NCI-H345 (cell line): ENCODE measurements around the gene HMG20B.

Experiments
- DNase-seq: peaks from one replicate; lab custom pipeline; 2025; lab: John Stamatoyannopoulos, UW

Gene HMG20B

DNA sequence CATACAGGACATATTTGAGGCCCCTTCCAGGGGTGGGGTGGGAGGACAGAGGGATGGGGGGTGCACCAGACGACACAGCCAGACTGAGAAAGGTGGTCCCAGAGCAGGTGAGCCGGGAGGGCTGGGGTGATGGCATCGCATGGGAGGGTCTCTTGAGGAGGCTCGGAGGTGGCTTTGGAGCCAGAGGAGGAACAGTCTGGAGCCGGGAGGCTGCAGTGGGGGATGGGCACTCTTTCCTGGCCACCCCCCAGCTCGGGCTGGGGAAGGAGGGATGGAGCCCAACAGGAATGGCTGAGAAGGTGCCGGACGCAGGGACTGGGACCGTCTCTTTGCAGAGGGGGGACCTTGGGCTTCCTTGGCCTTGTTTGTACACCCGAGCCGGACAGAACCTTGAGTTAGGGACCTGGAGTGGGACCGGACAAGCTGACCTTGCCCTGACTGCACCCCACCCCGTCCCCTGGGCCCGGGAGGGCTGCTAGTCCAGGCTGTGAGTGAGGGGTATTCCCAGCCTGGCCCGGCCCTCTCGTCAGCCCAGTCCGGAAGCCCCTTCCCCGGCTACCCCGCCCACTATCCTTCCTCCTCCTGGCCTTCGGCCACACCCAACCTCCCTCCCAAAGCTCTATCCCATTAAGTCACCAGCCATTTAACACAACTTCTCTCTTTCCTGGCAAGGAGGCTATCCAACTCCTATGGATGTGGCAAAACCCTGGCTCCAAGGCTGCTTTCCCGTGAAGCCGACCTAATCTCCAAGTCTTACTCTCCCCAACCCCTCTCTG is 34.7 kb downstream of the HMG20B start:
- no peak for DNase-seq

DNA sequence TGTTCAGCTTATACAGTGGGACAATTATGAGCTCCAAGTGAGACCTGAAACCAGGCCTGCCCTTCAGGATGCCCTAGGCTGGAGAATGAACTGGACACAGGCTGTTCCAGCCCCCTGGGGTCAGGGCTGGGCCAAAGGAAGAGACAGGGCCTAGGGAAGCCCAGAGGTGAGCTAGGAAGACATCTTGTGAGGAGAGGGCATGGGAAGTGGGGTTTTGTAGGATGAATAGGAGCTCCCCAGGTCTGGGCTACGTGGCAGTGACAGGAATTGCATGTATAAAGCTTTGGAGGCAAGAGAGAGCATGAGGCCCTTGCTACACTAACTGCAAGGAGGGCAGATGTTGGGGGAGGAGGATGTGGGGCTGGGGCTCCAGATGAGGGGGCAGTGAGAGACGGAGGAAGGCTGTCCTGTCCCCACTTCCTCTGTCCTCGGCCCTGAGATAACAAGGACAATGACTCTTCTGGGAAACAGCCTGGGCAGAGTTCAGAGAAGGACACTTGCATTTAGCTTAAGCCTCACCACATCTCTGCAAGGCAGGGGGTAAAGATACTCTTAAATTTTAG is 35.4 kb downstream of the HMG20B start:
- DNase-seq, result no peak

DNA sequence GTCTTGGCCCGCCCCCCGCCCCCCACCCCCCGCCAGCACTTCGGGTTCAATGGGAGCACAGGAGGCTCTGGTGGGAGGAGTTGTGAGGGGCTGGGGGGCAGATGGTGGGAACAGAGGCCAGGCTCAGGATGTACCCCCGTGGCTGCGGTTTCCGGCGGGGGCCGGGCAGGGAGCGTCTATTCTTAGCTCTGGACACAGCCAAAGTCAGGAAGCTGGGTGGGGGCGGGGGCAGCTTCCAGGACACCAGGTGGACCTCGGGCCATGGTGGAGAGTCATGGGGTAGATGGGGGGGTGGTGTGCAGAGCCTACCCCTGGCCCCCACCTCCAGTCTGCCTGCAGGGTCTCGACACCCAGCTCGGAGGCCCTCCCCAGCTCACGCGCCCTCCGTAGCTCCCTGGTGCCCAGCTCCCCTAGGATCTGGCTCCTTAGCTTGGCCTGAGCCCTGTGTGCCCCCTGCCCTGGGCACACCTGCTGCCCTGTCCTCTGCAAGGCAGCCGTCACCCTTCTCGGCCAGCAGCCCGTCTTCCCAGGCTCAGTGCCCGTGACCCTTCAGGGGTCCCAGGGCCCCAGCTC is 36.1 kb downstream of the HMG20B start:
- no peak for DNase-seq

DNA sequence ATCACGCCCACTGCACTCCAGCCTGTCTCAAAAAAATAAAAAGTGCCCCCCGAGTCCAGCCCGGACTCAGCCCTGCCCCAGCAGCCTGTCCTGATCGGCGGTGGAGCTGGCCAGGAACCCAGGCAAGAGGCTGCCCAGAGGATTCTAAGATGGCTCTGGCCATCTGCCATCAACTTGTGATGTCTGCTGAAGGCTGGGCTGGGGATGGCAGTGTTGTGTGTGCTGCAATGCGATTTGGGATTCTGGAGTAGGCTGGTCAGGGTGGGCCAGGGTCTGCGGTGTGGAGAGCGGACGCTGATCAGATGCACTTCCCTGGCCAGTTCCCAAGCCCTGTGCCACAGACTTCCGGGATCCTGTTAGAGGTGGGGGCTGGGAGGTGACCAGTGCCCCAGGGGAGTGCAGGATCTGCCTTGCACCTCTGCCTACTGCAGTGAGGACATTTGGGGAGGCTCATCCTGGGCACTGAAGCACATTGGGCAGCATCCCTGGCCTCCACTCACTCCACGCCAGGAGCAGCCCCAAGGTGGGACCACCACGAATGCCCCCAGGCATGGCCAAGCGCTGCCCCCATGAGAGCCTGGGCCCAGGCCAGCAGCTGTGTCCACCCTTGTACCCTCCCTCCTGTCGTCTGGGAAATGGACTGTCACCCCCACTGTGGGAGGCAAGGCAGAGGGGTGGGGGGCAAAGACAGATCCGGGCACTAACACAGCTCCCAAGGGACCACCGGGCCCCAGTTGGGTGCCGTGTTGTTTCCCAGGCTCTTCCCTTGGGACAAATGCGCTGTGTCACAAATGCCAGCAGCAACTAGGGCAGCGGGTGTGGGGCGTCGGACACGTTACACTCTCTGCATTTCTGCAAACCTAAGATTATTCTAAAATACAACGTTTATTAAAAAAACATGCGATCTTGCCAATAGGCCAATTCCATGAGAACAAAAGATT is 37.3 kb downstream of the HMG20B start:
- no peak for DNase-seq

DNA sequence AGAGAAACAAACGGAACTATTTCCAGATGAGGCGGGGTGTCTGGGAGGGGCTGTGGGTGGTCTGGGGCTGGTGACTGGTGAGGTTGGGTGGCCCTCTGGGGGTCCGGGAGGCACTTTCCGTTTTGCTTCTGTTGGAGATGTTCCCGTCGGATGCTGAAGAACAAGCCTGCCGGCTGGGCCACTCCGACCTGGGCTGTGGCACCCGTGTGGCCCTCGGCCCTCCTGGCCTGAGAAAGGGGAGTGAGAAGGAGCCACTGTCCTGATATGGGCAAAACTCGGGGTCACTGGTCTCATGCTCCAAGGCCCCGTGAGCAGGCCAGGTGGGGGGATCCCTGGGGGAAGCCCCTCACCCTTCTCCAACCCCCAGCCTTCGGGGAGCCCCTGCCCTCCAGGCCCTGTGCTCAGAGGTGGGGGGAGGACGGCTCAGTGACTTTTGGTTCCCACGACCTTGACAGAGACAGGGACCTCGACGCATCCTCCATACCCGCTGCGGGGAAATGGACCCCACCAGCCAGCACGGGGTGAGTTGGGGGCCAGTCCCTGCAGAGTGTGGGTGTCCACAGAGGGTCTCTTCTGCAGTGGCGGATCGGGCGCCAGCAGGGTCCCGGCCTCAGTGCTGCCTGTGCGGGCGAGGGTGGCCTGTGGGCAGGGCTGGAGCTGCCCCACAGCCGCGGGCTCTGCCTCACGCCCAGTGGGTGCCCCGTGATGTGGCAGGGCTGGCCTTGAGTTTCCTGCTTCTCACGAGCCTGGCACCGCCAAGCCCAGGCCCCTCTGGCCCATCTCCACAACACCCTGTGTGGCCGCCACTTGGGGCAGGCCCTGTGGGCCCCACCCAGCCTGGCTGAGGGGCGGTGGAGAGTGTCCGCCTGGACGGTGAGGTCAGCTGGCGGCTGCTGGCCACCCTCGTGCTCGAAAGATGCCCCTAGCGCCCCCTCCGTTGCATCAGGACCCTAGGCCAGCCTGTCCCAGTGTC is 38.3 kb downstream of the HMG20B start:
- DNase-seq, result no peak

DNA sequence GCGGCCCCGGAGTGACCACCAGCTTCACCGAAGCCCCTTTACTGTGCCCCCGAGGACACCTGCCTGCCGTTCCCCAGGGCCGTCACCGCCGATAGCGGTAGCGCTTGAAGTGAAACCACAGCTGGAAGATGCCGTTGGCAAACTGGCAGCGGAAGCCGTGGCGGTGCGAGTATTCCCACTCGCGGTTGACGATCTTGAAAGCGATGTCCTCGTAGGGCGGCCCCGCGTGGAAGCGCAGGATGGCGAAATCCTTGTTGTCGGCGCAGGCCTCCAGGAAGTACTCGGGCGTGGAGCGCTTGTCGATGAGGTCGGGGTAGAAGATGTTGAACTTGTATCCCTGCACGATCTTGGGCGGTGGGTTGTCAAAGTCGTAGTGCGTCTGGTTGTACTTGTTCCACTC is 39.1 kb downstream of the HMG20B start:
- DNase-seq, result no peak

DNA sequence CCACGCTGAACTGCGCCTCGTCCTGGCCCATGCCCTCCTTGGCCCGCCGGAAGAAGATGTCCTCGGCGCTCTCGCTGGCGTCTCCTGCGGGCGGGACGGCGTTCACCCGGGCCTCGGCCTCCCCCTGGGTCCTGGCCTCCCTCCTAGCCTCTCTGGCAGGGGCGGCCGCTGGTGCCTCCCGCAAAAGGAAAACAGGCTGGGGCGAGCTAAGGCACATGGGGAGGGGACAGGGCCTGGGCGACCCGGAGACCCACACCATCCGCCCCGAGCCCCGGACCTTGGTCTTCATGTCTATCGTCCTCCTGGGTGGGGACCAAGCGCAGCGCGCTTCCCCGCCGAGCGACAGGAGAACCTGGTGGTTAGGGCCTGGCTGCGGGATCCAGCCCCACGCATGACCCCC is 39.6 kb downstream of the HMG20B start:
- DNase-seq, result no peak

DNA sequence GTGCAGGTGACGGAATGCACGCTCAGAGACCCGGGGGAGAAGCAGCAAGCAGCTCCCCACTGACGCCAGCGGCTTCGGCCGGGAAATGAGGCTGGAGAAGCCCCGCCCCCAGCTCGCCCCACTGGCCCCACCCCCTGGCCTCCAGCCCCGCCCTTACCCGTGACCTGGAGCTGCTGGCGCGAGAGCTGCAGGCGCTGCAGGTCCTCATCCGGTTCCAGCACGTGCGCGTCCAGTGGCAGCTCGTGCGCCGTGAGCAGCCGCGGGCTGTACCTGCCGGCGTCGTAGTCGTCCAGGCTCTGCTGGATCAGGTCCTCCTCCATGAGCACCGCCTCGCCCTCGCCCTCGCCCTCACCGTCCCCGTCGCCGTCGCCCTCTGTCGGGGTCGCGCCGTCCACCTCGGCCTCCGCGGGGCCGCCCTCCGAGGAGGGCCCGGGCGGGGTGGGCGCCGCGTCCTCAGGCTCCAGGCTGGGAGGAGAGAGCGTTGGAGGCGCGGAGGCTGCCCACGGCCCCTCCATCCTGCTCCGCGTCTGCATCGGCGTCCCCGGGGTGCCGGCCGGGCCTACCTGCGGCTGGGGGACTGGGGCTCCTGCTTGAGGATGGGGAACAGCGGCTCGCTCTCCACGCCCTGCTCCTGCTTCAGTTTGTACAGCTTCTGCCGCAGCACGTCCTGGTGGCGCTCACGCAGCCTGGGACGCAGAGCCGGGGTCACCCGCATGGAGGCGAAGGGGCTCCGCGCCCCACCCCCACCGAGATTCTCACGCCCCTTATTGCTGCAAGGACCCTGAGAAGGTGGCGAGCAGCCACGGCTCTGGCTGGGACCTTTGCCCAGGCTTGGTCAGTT is 40.4 kb downstream of the HMG20B start:
- DNase-seq, result no peak

DNA sequence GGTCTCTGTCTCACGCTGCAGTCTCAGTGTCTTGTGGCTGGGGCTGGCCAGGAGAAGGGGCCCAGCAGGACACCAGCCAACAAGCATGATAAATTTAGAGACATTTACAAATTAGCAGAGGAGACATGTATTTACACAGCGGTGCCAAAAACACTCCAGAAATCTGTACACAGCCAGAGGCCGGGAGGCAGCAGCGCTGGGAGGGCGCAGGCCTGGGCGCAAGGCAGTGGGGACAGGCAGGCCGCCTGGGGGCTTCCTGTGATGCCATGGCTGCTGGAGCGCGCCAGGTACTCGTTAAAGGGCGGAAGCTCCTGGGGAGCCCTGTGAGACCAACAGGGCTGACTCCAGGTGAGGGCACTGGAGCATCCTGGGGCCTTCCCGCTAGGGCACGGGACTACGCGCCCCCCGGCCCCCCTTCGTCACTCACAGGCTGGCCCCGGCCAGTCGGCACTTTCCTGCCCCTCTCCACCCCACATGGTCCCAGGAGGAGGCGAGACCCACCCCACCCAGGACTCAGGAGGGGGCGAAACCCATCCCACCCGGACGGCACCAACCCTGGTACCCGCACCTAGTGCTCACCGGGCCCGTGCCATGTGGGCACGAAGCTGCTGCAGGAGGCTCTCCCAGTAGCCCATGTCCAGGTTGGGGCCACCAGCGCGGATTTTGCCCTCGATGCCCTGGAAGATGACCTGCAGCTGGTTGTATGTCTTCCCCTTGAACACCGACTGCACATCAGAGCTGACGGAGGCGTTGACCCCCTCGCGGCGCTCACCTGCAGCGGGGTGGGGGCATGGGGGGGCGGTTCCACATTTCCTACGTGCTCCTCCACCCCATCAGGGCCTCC is 41.3 kb downstream of the HMG20B start:
- peak; percentile 30 for DNase-seq

DNA sequence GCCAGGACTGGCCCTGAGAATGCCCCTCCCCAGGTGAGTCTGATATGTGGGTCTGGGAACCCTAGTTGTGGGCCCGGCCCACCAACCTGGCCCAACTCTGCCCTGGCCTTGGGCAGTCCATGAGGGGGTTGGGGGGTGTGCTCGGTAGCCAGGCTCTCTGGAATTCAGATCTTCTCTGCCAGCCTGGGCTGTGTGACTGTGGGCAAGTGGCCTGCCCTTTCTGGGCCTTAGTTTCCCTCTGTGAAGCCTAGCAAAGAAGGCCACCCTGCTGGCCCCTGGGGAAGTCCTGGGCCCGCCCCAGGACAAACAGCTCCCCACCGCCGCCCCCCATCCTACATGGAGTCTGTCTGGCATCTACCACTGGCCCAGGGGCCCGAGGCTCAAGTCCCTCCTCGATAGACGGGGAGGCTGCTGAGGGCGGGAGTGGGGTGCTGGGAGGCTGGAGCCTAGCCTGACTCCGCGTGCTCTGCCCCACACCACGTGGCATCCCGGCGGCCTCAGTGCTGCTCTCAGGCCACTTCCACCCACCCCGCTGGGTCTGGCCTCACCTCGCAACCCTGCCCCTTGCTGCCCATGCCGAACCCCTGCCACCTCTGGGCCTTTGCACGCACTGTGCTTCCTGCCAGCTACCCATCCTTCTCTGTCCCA is 42.2 kb downstream of the HMG20B start:
- DNase-seq, result no peak

DNA sequence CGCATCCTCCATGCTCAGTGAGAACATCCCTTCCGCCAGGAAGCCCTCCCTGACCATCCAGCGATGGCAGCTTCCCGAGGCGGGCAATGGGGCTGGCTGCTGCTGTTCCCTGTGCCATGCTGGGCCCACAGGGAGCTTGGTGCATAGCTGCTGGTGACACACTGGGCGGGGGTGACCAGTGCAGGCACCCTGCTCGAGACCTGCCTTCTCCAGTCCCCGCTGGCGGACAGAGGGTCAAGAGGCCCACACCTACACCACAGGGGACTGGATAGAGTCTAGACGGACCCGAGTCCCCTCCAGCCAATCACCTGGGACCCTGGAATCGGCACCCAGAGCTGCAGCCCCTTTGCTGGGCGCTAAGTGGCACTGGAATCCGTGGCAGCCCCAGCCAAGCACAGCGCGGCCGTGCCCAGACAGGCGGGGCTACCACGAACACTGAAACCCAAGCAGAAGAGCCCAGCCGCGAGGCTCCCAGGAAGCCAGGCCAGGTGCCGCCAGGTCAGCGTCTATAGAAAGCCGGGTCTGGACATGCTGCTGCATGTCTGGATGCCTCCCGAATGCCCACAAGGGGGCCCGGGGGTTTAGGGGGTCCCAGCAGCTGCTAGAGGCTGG is 42.9 kb downstream of the HMG20B start:
- no peak for DNase-seq

DNA sequence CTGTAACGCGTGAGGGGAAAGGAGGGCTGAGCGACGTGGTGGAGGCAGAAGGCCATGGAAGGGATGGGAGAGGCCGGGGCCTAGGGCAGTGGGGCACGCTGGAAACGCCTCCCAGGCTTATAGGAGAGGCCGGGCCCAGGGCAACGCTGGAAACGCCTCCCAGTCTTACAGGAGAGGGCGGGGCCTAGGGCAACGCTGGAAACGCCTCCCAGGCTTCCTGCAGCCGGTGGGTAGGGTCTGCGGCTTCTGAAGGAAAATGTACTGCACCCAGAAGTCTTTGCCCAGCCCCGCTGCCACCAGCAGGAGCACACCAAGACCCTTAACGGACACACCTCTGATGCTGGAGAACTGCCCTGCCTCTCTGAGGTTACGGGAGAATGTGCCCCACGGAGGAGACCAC is 44.7 kb downstream of the HMG20B start:
- DNase-seq, result no peak

DNA sequence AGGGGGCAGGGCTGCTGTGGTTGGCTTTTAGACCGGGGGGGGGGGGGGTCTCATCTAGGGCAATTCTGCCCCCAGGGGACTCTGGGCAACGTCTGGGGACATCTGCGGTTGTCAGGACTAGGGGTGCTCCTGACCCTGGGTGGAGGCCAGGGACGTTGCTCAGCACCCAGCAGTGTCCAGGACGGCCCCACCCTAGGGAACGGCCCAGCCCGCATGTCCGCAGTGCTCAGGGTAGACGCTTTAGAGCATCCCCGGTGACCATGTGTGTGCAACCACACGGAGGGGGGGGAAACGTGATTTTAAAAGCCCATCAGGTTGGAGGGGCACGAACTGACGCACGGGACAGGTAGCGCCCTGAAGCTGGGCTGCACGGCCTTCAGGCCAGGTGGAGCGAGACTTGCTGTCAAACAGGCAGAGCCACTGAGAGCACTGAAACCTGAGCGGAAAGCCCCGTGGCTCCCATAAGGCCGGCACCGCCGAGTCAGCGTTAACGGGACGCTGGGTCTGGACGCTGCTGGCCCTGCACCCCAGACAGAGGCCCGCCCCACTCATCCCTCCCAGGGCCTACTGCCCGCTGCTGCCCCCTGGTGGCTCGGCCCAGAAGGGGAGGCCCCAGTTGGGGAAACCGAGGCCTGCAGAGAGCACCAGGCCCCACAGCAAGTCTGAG is 45.5 kb downstream of the HMG20B start:
- DNase-seq, result peak; percentile 12

DNA sequence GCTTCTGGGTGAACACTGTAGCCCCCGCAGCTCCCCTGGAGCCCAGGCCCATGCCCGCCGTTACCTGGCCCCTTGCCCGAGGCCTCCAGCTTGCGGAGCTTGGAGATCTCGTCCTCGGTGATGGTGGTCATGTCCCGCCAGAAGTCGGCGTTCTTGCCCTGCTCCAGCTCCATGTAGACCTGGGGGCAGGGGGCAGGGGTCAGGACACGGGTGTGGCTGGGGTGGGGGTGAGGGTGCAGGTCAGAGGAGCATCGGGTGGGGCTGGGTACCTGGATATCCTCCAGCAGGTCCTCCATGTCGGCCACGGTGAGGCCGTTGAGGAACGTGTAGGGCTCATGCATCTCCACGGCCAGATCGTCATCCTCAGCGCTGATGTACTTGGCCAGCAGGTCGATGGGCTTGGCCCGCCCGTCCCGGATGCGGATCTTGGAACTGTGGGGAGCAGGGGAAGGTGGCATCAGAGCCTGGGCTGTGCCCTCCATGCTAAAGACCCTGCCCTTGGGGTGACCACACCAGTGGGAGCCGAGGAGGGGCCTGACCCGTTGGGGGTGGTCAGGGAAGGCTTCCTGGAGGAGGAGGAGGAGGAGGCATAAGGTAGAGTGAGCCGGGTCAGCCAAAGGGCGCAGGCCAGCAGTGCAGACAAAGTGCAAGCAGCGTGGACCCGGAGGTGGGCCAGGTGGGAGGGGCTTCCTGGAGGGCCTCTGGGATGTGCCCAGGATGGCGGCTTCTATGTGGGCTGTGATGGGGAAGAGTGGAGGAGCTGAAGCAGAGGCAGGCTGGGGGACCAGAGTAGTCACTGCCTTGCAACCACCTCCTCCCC is 46.3 kb downstream of the HMG20B start:
- DNase-seq, result no peak

DNA sequence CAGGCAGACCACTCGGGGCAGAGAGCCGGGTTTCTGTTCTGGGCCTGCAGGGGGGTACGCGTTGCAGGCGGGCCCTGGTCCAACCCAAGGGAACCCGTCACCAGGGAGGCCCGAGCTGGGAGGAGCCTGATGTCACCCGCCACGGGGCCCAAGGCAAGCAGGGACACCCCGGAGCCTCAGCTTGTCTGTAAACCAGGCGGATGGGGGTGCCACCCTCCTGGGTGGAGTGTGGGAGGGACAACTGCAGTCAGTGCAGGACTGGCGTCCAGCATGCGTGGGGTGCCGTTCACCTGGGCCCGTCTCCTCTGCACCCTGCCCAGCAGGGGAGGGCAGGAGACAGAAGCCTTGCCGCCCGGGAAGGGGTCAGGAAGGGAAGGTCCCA is 46.9 kb downstream of the HMG20B start:
- no peak for DNase-seq

DNA sequence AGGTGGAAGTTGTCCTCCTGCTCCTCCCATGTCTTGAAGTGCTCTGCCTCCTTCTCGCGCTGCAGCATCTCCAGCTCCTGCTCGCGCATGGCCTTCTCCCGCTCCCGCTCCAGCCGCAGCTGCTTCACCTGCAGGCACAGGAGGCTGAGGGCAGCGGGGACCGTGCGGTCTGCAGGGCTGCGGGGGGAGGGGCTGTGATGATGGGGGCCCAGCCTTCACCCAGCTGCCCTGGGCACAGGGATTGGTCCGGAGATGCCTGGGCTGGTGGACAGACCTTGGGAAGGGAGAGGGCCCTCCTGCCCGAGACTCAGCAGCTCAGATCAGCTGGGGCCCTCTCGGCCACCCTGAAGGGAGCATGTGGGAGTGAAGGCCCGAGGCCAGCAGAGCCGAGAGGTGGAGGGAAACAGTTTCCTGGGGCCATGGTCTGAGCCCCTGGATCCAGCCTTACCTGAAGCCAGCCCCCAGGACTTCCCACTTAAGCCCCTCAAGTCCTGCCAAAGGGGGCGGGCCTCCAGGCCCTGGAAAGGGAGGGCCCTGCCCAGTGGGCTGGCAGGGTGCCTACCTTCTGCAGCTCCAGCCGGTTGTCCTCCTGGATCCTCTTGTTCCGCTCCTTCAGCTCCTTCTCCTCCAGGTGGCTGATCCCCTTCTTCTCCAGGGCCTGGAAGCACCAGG is 47.5 kb downstream of the HMG20B start:
- no peak for DNase-seq
